ENCODE data around the gene PPIA.
A peak's percentile ranks its signal among the peaks of the same experiment; 100 is the strongest.

The PPIA gene

DNA sequence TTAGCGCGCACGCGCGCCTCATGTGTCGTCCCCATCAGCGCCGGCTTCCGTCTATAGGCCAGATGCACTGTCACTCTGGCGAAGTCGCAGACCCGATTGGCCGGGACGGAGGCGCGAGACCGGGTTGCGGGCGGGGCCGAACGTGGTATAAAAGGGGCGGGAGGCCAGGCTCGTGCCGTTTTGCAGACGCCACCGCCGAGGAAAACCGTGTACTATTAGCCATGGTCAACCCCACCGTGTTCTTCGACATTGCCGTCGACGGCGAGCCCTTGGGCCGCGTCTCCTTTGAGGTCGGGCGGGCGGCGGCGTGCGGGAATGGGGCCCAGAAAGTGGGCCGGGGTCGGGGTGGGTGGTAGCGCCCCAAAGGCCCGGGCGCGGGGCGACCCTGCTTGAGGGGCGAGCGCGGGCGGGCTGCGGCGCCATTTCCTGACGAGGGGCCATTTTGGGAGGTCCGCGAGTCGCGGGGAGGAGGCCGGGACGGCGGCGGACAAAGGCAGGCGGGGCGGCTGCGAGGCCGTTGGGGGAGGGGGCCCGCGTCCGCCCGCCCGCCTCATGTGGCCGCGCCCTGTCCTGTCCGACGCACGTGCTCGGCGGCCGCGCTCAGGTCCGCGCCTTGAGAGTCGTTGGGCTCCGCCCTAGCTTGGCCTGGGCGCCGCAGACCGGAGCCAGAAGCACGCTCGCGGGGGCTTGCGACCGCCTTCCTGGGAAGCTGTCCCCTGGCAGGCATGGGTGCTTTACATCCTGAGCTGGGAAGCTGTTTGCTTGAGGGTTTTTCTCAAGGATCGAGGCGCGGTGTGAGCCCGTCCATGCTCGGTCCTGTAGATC lies at the start of gene PPIA:
PPIA (plus strand) TSS at position 178 of the 825 bp plus-strand sequence; CDS start at position 222, 44 bp downstream.
- DNase-seq (ENCODE audit: low read depth in 2 of 2), result peak; percentile 93 to 98

GRCh38 chr7:44748045-44748947 lies 48.2 kb upstream of the PPIA start, which contains the start of gene ZMIZ2:
TSS of gene ZMIZ2 (plus strand) at chr7:44748847. CDS start at chr7:44756250, 7,403 bp downstream.
- DNase-seq (ENCODE audit: low read depth in 2 of 2), result peak; percentile 86 to 88

DNA sequence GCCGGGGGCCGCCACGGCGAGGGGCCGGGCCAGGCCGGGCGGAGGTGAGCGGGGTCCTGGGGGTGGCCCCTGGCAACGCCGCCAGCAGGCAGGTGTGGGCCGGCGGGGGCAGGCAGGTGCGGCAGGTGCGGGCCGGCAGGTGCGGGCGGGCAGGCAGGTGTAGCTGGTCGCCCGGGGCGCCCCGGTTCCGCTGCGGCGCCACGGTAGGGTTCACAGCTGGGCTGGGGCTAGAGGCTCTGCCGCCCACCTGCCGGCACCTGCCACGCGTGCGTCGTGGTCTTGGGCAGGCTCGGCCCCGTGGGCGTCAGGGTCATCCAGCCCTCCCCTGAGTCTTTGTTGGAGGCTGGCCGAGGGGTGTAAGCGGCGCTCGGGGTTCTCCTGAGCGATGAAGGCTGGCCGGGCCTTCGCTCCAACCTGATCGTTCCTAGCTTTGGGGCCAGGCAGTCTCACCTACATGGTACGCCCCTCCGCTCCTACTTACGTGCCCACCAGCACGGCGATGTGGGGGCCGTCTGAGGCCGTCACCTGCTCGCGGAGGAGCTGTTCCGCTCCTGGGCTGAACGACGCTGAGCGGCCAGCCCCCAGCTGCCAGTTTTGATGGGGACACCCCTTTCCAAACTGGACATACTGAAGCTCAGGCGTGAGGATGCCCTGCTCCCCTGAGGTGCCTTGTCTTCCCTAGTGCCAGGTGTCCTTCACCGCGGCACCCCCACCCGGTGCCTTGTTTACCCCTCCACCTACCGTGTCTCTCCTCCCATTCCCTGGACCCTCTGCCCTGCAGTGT lies 47.3 kb upstream of the PPIA start:
- DNase-seq (ENCODE audit: low read depth in 2 of 2), result no peak

DNA sequence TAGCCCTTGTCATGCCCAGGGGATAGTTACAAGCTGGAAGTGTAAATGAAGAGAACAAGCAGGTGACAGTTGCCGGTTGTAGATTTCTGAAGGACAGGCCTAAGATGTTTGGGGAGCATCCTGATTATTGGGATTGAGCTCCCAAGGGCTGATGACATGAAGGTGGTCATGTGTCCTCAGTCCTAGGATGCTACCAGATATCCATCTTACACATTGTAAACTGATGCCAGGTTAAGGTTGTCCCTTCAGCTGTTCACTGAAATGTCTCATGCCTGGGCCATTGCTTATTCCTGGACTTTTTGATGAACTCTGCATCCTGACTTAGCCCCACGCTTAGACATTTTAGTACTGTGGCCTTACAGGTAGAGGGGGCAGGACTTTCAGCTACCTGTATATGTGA lies 46.5 kb upstream of the PPIA start:
- no peak for DNase-seq (ENCODE audit: low read depth in 2 of 2)

- DNase-seq (ENCODE audit: low read depth in 2 of 2), result no peak
Observed at GRCh38 chr7:44750424-44750823, 46.1 kb upstream of the PPIA start.

DNA sequence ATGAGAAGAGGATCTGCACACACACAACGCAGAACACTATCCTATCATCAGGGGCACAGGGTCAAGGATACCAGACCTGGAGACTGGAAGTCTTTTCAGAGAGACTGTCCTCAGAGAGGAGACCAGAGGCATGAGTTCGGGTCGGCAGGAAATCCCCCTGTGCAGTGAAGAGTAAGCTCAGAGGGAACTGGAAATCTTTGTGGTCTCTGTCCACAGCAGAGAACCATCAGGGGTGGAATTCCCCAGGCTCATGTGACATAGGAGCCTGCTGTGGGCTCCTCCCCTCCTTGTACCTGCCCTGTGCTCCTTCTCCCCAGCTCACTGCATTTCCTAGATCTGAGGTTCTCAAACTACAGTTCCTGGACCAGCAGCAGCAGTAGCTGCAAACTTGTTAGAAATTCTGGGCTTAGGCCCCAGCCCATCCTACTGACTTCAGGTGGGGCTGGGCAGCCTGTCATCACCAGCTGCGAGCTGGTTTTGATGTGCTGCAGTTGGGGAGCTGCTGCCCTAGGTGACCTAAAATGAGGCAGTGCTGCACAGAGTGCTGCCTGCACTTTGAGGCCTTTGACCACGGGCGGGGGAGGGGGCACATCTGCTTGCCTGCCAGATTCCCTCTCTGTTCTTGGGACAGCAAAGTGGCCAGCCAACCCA lies 45.4 kb upstream of the PPIA start:
- peak in 1 of 2 donors; percentile 18 for DNase-seq (ENCODE audit: low read depth in 2 of 2)

DNA sequence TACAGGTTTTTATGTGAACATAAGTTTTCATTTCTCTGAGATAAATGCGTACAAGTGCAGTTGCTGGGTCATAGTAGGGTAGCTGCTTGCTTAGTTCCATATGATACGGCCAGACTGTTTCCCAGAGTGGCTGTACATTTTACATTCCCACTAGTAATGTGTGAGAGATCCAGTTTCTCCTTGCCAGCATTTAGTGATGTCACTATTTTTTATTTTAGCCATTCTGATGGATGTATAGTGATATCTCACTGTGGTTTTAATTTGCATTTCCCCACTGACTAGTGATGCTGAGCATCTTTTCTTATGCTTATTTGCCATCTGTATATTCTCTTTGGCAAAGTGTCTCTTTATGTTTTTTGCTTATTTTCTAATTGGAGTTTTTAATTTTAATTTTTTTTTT lies 43.7 kb upstream of the PPIA start:
- no peak for DNase-seq (ENCODE audit: low read depth in 2 of 2)

DNA sequence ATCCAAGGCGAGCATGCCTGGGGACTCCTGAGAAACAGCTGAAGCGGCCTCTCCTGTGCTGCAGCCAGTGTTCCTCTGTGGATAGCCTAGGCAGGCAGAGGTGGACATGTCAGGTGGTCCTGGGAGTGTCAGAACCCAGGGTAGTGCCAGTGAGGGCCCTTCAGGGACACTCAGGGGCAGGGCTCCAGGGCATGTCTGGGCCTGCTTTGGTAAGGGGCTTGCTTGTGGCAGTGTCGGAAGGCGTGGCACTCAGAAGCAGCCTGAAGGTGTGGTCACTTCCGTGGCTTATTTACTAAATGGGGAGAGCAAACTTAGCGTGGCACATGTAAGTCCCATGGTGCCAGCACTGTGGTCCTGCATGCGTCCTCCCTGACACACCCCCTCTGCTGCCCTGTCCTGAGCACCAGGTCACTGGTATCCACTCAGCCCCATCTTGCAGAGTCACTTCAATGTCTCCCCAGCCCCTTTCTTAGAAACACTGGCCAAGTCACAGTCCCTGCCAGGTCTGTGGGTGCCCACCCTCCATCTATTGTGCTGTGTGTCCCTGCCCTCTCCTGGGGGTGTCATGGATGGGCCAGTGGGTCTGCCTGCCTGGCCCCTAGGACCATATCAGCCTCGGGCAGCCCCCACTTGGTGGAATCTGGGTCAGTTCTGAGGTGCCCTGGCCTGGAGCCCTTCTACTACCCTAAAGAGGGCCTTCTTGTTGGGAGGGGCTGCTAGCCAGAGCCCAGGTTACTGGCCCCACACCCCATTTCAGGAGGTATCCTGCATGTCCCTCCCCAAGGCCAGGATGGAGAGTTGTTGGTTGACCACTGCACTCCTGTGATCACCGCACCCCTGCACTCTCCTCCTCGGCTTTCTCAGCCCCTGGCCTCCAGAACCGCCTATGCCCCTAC lies 41.4 kb upstream of the PPIA start:
- DNase-seq (ENCODE audit: low read depth in 2 of 2), result no peak

GRCh38 chr7:44755698-44756627 lies 40.5 kb upstream of the PPIA start:
- DNase-seq (ENCODE audit: low read depth in 2 of 2), result no peak

GRCh38 chr7:44756904-44757303 lies 39.6 kb upstream of the PPIA start:
- no peak for DNase-seq (ENCODE audit: low read depth in 2 of 2)

DNA sequence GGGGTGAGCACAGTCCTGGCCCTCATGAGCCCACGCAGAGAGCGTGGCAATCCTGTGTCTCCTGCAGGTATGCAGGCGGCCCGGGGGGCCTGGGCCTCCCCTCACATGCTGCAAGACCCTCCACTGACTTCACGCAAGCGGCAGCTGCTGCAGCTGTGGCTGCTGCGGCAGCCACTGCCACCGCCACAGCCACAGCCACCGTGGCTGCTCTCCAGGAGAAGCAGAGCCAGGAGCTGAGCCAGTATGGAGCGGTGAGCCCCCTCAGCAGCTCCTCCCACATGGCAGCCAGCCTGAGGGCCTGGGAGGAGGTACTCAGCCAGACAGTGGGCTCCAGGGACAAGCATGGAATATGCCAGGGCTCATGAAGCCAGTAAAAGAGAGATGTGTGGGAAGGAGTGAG lies 39.2 kb upstream of the PPIA start:
- no peak for DNase-seq (ENCODE audit: low read depth in 2 of 2)

DNA sequence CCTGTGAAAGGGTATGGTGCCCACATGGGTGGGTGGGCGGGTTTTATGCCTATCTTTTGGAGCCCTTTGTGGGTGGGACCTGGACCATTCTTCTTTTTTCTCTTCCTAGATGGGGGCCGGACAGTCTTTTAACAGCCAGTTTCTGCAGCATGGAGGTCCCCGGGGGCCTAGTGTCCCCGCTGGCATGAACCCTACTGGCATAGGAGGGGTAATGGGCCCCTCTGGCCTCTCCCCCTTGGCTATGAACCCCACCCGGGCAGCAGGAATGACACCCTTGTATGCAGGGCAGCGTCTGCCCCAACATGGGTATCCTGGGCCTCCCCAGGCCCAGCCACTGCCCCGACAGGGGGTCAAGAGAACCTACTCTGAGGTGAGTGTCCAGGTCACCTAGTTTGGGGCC lies 38.7 kb upstream of the PPIA start:
- DNase-seq (ENCODE audit: low read depth in 2 of 2), result no peak

DNA sequence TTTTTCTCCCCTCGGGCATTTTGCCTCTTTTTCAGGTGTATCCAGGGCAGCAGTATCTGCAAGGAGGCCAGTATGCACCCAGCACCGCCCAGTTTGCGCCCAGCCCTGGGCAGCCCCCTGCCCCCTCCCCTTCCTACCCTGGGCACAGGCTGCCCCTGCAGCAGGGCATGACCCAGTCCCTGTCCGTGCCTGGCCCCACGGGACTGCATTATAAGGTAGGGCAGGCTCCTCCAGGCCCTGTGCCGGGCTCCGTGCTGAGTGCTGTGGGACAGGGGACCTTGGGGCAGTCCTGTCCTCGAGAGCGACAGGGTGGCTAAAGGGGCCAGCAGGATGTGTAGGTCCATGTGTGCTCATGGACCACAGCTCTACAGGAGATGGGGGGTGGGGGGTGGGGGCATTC lies 37.2 kb upstream of the PPIA start:
- DNase-seq (ENCODE audit: low read depth in 2 of 2), result no peak

DNA sequence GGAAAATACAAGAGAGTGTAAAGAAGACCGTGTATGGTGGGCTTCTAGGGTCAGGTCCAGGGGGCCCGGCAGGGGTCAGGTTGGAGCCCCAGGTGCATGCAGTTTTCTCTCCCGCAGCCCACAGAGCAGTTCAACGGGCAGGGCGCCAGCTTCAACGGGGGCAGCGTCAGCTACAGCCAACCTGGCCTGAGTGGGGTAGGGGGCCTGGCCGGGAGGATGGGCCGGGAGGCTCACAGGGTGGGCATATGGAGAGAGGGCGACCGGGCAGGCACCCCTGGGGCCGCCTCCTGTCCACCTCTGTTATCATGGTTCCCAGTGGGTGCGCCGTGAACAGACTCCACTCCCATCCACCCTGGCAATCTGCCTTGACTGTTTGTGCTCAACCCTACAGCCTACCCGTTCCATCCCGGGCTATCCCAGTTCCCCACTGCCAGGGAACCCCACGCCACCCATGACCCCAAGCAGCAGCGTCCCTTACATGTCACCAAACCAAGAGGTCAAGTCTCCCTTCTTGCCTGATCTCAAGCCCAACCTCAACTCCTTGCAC lies 36.4 kb upstream of the PPIA start:
- no peak for DNase-seq (ENCODE audit: low read depth in 2 of 2)

GRCh38 chr7:44761207-44762161 lies 35.0 kb upstream of the PPIA start:
- no peak for DNase-seq (ENCODE audit: low read depth in 2 of 2)

DNA sequence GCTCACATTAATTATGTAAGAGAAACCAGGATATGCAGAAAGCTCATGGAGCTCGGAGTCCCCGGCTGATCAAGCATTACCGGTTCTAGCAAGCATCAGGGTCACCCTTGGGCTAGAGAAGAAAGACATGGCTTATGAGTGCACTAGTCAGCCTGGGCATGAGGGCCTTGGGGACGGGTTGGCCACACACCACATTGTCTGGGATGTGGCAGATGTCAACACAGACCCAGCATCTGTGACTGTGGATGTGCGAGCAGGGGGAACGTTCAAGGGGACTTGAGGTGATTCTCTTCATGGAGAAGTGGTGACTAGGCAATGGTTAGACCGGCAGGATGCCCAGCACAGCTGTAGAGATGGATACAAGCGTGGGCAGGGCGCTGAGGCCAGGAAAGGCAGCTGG lies 34.2 kb upstream of the PPIA start:
- DNase-seq (ENCODE audit: low read depth in 2 of 2), result no peak

- DNase-seq (ENCODE audit: low read depth in 2 of 2), result no peak
Observed at GRCh38 chr7:44762726-44763522, 33.6 kb upstream of the PPIA start.

Data from stimulated activated CD4-positive, alpha-beta T cell treated with anti-CD3 and anti-CD28 coated beads, Interleukin-1b, Interleukin-23, amount 100 ng/mL, for 1 hour (primary cell).